HG02885 (cell line): Measurements from ENCODE around the gene DBH.

Experiments
- ATAC-seq: cut with Tn5 transposase; IDR thresholded peaks from one replicate; pipeline ENCODE4 v1.9.1; 2021; ENCODE audit warnings: mild to moderate bottlenecking; ENCODE audit not compliant: unreplicated experiment, poor library complexity

Gene DBH

DNA sequence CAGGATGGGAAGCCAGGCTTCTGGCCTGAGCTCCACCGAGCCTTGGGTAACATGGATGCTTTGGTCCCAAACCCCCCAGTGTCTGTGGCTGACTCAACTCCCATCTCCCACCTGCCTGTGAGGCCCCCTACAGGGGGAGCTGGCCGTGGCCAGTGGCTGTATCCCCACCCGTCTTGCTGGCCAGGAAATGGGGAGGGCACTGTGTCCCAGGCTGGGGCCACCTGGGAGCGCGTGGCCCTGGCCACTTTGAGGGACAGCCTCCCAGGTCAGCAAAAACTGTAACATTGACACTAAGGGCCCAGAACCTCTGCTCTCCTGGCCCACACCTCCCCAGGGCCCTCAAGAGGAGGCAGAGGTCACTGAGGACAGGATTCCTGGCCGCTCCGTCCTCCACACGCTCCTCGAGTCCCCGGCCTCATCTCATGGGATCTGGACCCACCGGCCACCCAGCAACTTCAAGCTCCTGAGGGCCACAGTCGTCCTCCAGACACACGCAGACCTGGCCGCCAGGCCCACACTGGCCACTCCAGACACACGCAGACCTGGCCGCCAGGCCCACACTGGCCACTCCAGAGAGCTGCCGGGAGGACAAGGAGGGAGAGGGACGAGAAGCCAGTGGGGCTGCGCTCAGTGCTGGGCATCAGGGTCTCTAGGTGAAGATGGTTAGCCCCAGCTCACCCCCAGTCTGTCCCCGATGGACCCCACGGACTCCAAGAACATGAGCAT, 44.2 kb downstream of the DBH start:
- ATAC-seq = no peak

DNA sequence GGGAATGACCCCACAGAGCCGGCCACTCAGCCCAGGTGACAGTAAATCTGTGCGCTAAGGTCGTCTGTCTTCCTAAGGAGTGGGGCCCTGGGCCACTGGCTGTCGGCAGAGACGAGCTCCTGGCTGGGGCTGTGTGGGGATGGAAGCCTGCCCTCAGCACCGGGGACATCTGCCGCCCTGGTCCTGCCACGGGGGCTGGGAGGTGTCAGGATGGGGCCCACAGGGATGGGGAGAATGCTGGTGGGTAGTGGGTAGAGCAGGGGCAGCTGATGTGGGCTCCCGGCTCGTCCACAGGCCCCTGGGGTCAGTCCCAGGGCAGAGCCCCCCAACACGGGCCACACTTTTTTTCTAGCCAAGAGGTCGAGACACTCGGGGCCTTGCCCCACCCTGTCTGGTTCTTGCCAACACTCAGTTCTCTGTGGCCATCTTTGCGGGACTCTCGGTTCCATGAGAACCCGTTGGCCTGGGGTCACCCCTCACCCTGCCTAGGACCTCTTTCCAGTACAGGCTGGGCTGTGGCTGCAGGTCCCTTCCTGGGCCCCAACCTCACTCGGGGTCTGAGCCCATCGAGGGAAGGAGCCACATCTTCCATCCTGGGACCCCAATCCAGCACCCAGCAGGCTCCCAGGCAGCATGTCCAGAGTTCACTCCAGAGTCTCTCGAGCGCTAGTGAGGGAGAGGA, 45.0 kb downstream of the DBH start:
- ATAC-seq = no peak

DNA sequence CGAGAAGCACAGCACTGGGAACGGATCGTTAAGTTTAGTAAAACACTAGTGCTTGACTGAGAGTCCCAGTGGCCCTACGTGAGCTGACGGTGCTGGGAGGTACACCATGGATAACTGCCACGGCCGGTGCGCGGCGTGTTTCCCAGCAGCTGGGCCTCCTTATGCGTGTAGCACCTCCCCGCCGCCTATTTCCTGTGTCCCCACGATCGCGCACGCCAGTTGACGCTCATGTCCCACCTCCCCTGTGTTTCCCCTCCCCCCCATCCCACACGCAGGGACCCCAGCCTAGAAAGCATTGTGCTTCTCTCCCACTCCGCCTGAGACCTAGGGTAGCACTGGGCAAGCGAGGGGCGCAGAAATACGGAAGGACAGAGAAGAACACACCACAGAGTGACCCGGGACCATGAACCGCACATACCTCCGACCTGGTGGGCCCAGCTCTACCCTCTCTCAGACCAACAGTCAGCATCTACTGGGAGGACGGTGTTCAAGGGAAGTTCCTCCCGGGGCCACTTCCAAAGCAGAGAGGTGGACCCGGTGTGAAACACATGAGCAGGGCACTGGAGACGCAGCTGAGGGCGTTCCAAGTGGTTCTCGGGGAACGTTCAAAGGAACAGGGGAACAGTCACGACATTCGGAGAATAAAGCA, 45.6 kb downstream of the DBH start:
- ATAC-seq = no peak

DNA sequence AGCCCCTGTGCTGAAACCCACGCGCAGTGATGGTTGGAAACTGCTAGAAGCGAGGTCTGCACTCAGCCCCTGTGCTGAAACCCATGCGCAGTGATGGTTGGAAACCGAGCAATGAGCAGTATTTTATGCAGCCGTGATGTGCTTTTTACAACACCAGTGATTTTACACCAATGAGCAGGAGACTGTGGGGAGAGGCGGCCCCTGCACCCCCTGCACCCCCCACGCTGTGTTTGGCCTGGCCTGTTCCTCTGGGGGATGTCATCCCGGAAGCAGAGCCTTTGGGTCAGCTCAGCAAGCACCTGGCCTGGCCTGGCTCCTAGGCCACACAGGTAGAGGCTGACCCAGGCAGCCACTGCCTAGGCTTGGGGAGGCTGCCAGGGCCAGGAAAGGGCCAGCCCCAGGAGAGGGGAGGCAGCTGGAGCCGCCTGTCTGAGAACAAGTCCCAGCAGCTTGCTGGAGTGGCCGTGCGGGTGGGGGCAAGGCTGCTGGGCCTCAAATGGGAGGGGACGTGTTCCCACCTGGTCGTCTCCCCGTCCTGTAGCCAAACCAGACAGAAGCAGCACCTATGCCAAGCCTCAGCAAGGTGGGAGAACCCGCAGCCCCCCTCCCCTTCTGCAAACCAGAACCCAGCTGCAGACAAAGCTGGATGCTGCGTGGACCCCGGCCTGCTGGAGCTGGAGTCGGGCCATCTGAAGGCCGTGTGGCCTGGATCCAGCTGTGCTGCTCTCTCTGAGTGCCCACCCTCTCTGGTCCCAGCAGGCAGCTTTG, 46.8 kb downstream of the DBH start:
- ATAC-seq = no peak

- no peak for ATAC-seq
These were observed 47.5 kb downstream of the DBH start for GRCh38 chr9:133683586-133684120.

GRCh38 chr9:133684121-133684935, 48.2 kb downstream of the DBH start:
- ATAC-seq = no peak

GRCh38 chr9:133684936-133685361, 48.8 kb downstream of the DBH start:
- no peak for ATAC-seq

DNA sequence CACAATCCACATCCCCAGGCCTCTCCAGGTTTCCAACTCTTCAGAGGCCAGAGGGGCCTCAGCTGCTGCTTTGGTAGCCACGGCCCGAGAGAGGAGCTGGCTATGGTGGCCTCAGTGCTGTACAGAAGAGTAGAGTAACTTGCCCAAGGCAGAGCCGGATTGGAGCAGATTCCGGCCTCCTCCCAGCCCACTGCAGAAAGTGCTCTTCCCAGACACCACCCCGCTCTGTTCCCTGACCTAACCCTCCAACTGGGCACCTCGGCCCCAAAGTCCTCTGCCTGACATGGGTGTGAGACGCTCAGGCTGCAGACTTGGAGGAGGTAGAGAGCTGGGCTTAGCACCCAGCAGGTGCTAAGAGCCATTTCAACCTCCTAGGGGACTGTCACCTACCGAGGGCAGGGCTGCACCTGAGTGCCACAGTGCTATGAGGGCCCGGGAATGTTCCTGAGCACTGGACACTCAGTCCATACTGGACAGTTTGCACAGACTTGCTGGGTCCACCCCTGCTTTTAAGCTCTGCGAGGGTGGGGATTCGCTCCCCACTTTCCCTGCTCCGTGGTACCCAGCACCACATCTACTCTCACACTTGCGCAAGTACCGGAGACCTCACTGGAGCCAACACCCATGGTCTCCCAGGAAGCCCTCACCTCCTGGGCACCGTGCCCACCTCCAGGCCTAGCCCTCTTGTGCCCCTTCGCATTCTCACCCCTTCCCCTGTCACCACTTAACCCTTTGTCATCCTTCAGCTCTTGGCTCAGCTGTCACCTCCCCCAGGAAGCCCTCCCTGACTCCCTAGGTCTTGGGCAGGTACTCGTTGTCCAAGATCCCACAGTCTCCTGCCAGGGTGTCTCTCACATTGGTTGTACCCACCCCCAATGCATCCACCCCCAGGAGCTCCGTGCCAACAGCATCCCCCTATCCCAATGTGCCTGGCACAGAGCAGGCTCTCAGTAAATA, 49.8 kb downstream of the DBH start:
- no peak for ATAC-seq

DNA sequence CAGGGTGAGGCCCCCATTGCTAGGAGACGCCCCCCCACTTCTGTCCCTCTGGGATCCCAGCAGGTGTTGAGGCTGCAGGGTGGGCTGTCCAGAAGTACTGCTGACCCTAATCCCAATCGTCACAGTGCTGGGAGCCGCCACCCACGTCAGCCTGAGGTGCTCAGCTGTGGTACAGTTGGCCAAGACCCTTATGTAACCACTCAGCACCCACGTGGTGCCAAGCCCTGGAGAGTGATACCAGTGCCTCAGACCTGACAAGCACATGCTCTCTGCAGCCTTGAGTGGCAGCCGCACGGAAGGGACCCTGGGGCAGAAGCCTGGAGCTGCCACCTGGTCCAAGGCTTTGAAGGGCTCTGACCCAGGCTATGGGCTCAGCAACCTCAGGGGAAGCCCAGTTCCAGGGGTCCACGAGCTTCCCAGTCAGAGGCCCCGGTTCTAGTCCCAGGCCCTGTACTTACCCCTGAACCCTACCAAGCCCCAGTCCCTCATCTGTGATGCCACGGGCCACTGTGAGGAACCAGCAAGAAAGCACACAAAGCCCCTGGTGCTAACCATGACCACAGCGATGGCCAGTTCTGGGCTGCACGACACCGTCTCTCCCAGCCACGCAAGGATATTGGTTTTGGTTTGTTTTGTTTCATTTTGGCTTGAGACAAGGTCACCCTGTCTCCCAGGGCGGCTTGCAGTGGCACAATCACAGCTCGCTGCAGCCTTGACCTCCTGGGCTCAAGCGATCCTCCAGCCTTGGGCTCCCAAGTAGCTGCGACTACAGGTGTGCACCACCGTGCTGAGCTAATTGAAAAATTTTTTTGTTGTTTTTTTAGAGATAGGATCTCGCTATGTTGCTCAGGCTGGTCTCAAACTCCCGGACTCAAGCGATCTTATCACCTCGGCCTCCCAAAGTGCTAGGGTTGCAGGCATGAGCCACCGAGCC, 50.7 kb downstream of the DBH start:
- no peak for ATAC-seq

- no peak for ATAC-seq
These were observed 51.9 kb downstream of the DBH start for GRCh38 chr9:133687856-133688761.

- ATAC-seq = no peak
These were observed 53.1 kb downstream of the DBH start for GRCh38 chr9:133689151-133689763.

DNA sequence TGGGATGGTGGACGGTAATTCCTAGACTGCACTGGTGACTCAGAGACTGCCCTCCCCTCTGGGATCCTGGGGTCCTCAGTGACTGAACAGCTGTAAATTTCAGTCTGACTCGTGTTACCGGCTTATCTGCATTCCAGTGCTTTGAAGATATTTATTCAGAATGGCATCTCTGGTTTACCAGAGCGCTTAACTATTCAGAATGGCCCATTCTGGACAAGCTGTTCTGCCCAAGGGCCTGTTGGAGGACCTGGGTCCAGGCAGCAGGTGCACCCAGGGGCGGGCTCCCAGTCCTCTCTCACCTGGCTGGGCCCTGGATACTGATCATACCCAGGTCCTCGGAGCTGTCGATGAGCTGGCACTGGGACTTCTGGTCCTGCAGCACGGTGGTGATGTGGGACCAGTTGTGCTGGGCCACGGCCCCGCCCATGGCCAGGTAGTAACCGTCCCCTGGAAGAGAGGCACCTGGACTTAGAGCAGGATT, 54.0 kb downstream of the DBH start:
- ATAC-seq = no peak

- no peak for ATAC-seq
These were observed 55.0 kb downstream of the DBH start for GRCh38 chr9:133691191-133691590.

DNA sequence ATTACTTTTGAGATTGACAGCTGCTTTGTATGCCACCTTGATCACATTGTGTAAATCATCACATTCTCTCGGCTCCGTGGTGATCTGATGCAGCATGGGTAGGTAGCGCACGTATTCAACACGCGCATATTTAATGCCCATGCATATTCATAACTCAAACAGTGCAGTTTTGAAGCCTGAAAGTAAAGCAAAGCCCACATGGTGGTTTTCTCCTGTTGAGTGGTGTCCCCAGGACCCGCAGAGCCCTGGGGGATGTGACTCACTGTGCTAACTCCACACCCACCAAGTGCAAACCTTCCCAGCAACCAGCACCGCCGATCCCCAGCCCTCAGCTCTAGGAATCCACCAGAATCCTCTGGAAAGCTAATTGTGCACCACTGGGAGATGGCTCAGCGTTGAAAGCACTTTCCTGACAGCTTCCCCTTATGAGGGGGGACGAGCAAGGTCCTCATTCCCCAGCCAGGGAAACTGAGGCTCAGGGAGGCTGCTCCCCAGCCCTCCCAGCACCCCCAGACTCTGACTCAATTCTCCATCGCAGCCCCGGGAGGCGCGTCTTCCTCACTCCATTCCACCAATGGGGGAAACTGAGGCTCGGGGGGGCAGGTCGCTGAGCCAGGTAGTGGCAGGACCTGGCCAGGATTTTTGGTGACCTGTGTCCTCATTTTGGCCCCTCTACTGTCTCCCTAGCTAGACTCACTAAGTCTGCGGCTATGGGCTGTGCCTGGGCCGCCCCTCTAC, 55.6 kb downstream of the DBH start:
- no peak for ATAC-seq

- no peak for ATAC-seq
These were observed 56.3 kb downstream of the DBH start for GRCh38 chr9:133692364-133692985.
